Right atrium auricular region (tissue), 2 donors: ENCODE data around the gene RMI2. TPM values are rescaled to one million over a fixed set of nuclear protein-coding genes. Genes with fewer than 3 reads are reported as not detected.

Experiments used
- DNase-seq: peaks from one replicate; pipeline ENCODE4 v3.0.0-alpha.2; 2019; ENCODE audit warnings: low spot score
- H3K27ac ChIP-seq, 2 donors: fragments of 200-600 bp; sonication (generic); 1 replicate in 1 of 2; 2 replicates in 1 of 2; pipeline ENCODE4 v1.5.1; 2016 to 2019
- H3K27me3 ChIP-seq, 2 donors: fragments of 200-600 bp; sonication (generic); one replicate each; pipeline versions ENCODE4 v1.5.1 to v1.6.0; 2017 to 2019
- H3K36me3 ChIP-seq: fragments of 200-600 bp; sonication (generic); one replicate; pipeline ENCODE4 v1.5.1; 2016
- H3K4me1 ChIP-seq, 2 donors: fragments of 200-600 bp; sonication (generic); one replicate each; pipeline versions ENCODE4 v1.5.1 to v1.6.0; 2017 to 2019
- H3K4me3 ChIP-seq, 2 donors: fragments of 200-600 bp; sonication (generic); 1 replicate in 1 of 2; 2 replicates in 1 of 2; pipeline ENCODE4 v1.5.1; 2017 to 2019; ENCODE audit warnings: mild to moderate bottlenecking in 1 of 2, moderate library complexity in 1 of 2
- H3K9me3 ChIP-seq, 2 donors: fragments of 200-600 bp; sonication (generic); one replicate each; pipeline ENCODE4 v1.5.1; 2019
- CTCF ChIP-seq, 2 donors: fragments of 200-600 bp; sonication (generic); IDR thresholded peaks; one replicate each; pipeline ENCODE4 v1.5.1; 2019; ENCODE audit warnings: antibody characterized with exemption in 2 of 2
- total RNA-seq, 2 donors: library from RNA; depleted of rRNA; stranded (reverse); fragments of >200 nt; gene quantifications; one replicate each; pipeline ENCODE4 v1.1.0, GENCODE V29; 2016

The RMI2 gene
- total RNA-seq, 2 donors from 2014 or later, result 0.85 TPM; not detected in 1

GRCh38 chr16:11356573-11357331 lies 11.5 kb downstream of the RMI2 start:
- H3K36me3 ChIP-seq, result no peaks in the 10 kb centered on the region
- peak overlapping the region in 1 of 2 donors; percentile 80 for H3K27ac ChIP-seq
- no peaks in the 10 kb centered on the region for H3K9me3 ChIP-seq
- DNase-seq, result no peak
- TF ChIP-seq CTCF (IDR thresholded peaks at IDR 0.05), result peak; percentile 30 to 68
- no peaks in the 10 kb centered on the region for H3K27me3 ChIP-seq
- H3K4me1 ChIP-seq, result peaks cover 0 to 53% of the 10 kb centered on the region in 2 donors
- no peak overlapping the region for H3K4me3 ChIP-seq

GRCh38 chr16:11358531-11358930 lies 13.3 kb downstream of the RMI2 start:
- no peak for TF ChIP-seq CTCF (IDR thresholded peaks at IDR 0.05)
- H3K27me3 ChIP-seq, result no peaks in the 10 kb centered on the region
- no peak overlapping the region for H3K4me3 ChIP-seq
- H3K36me3 ChIP-seq, result no peaks in the 10 kb centered on the region
- no peak for DNase-seq
- peak overlapping the region; percentile 68 to 80 for H3K27ac ChIP-seq
- H3K9me3 ChIP-seq, result no peaks in the 10 kb centered on the region
- peaks cover 0 to 66% of the 10 kb centered on the region in 2 donors for H3K4me1 ChIP-seq

GRCh38 chr16:11359370-11359769 lies 14.1 kb downstream of the RMI2 start:
- Histone ChIP-seq H3K27ac (no peak overlapping the region), H3K4me3 (no peak overlapping the region), H3K27me3 (no peaks in the 10 kb centered on the region), H3K4me1 (peaks cover 0 to 68% of the 10 kb centered on the region in 2 donors), H3K36me3 (no peaks in the 10 kb centered on the region), H3K9me3 (no peaks in the 10 kb centered on the region)
- no peak for TF ChIP-seq CTCF (IDR thresholded peaks at IDR 0.05)
- no peak for DNase-seq

- Histone ChIP-seq H3K4me3 (no peak overlapping the region), H3K36me3 (no peaks in the 10 kb centered on the region), H3K27me3 (no peaks in the 10 kb centered on the region), H3K4me1 (peaks cover 0 to 64% of the 10 kb centered on the region in 2 donors), H3K27ac (no peak overlapping the region), H3K9me3 (no peaks in the 10 kb centered on the region)
- no peak for DNase-seq
- no peak for TF ChIP-seq CTCF (IDR thresholded peaks at IDR 0.05)
Measured at GRCh38 chr16:11360641-11361373, 15.5 kb downstream of the RMI2 start.

- H3K36me3 ChIP-seq, result no peaks in the 10 kb centered on the region
- TF ChIP-seq CTCF (IDR thresholded peaks at IDR 0.05), result no peak
- DNase-seq, result no peak
- no peak overlapping the region for H3K27ac ChIP-seq
- H3K4me1 ChIP-seq, result peaks cover 0 to 59% of the 10 kb centered on the region in 2 donors
- no peak overlapping the region for H3K4me3 ChIP-seq
- no peaks in the 10 kb centered on the region for H3K9me3 ChIP-seq
- H3K27me3 ChIP-seq, result no peaks in the 10 kb centered on the region
Measured at GRCh38 chr16:11361701-11362451, 16.6 kb downstream of the RMI2 start.
